NT2/D1 (cell line): ENCODE data around the gene DRD3.

Experiments
- SUZ12 ChIP-seq: IDR thresholded peaks from 2 replicates; pipeline ENCODE4 v1.6.1; 2011; ENCODE audit not compliant: insufficient read length, insufficient read depth; ENCODE audit errors: extremely low read depth
- YY1 ChIP-seq: IDR thresholded peaks from 2 replicates; pipeline ENCODE4 v1.6.1; 2011; ENCODE audit not compliant: insufficient read length, insufficient read depth
- ZNF274 ChIP-seq: IDR thresholded peaks from 2 replicates; pipeline ENCODE4 v1.6.1; 2011; ENCODE audit warnings: mild to moderate bottlenecking, low read depth, low read length

DNA sequence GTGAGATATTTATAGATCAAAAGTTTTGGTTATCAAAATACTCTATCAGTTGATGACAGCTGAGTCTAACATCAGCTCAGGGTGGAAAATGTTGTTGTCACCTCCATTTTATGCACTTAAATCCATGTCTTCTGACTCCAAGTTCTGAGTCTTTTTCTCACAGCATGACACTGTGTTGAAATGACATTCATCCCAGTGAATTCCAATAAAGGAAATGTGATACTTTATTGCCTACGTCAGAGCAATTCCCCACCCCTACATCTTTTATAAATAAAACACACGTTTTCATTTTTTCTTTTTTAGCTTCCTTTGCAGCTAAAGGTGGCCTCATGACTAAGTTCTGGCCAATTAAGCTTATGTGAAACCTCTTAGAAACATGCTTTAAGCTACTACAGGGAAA, 10.7 kb downstream of the DRD3 start:
- TF ChIP-seq ZNF274, result no peak
- TF ChIP-seq SUZ12, result no peak
- TF ChIP-seq YY1, result no peak
